Neural crest cell (in vitro differentiated cells): ENCODE data around the gene HDDC3. TPM values are rescaled to one million over a fixed set of nuclear protein-coding genes. Genes with fewer than 3 reads are reported as not detected.
A peak's percentile ranks its signal among the peaks of the same experiment; 100 is the strongest.

Source experiments
- DNase-seq: peaks from one replicate; pipeline ENCODE4 v3.0.0; 2021; ENCODE audit warnings: low read depth, mixed read lengths, low spot score
- H3K27ac Mint-ChIP-seq: one replicate; pipeline ENCODE4 v1.8.0; 2021; ENCODE audit warnings: mild to moderate bottlenecking, mixed read lengths; ENCODE audit not compliant: unreplicated experiment
- H3K27me3 Mint-ChIP-seq: 2 replicates; pipeline ENCODE4 v1.8.0; 2021; ENCODE audit warnings: low read depth, mild to moderate bottlenecking, mixed read lengths
- H3K36me3 Mint-ChIP-seq: 2 replicates; pipeline ENCODE4 v1.8.0; 2021; ENCODE audit warnings: low read depth, mild to moderate bottlenecking, mixed read lengths
- H3K4me1 Mint-ChIP-seq: 2 replicates; pipeline ENCODE4 v1.8.0; 2021; ENCODE audit warnings: mixed read lengths
- H3K4me3 Mint-ChIP-seq: one replicate; pipeline ENCODE4 v1.8.0; 2021; ENCODE audit warnings: mild to moderate bottlenecking, mixed read lengths
- H3K9me3 Mint-ChIP-seq: 2 replicates; pipeline ENCODE4 v1.8.0; 2021; ENCODE audit warnings: mixed read lengths
- CTCF ChIP-seq: fragments of 200-600 bp; sonication (generic); conservative IDR thresholded peaks from 2 replicates; pipeline ENCODE4 v1.5.0; 2021; ENCODE audit warnings: antibody characterized with exemption, mild to moderate bottlenecking
- long read RNA-seq: library from polyadenylated mRNA; unstranded; transcript quantifications from one replicate; pipeline ENCODE4 v2.0.0, GENCODE V29; 2020
- total RNA-seq: library from RNA; stranded (reverse); gene quantifications from 2 replicates; pipeline ENCODE4 v1.2.1, GENCODE V29; 2021

Gene HDDC3
- 15.7 and 16.7 TPM in 2 replicates for total RNA-seq
- long read RNA-seq, partial matches to known transcripts: 1 of 8 reads
- long read RNA-seq, other reads (novel, unspliced or antisense): 7 of 8 reads

GRCh38 chr15:90931828-90932659 is at the start of gene HDDC3:
Gene HDDC3, minus strand, starts transcription at chr15:90932549. Its CDS starts 9 bp downstream, at chr15:90932540.
- Mint-ChIP-seq H3K36me3 (no peaks in the 10 kb centered on the region), H3K4me3 (peak within 1 kb of the TSS; percentile 91), H3K27ac (peak within 1 kb of the TSS; percentile 81), H3K4me1 (peaks cover 32% of the 10 kb centered on the region), H3K27me3 (no peaks in the 10 kb centered on the region), H3K9me3 (no peaks in the 10 kb centered on the region)
- DNase-seq: peak; percentile 96
- peak; percentile 98 for TF ChIP-seq CTCF

GRCh38 chr15:90982135-90982534 is 49.8 kb upstream of the HDDC3 start:
- no peak for DNase-seq
- Mint-ChIP-seq H3K4me1 (no peaks in the 10 kb centered on the region), H3K27ac (no peak overlapping the region), H3K9me3 (no peaks in the 10 kb centered on the region), H3K4me3 (no peak overlapping the region), H3K27me3 (no peaks in the 10 kb centered on the region), H3K36me3 (peaks cover 19% of the 10 kb centered on the region)
- TF ChIP-seq CTCF: no peak

GRCh38 chr15:90981681-90982080 is 49.3 kb upstream of the HDDC3 start:
- Mint-ChIP-seq H3K36me3 (peaks cover 19% of the 10 kb centered on the region), H3K9me3 (no peaks in the 10 kb centered on the region), H3K27me3 (no peaks in the 10 kb centered on the region), H3K4me1 (no peaks in the 10 kb centered on the region), H3K27ac (no peak overlapping the region), H3K4me3 (no peak overlapping the region)
- TF ChIP-seq CTCF: no peak
- DNase-seq: no peak

GRCh38 chr15:90979582-90979981 is 47.2 kb upstream of the HDDC3 start:
- Mint-ChIP-seq H3K4me1 (no peaks in the 10 kb centered on the region), H3K4me3 (no peak overlapping the region), H3K36me3 (peaks cover 25% of the 10 kb centered on the region), H3K27me3 (no peaks in the 10 kb centered on the region), H3K27ac (no peak overlapping the region), H3K9me3 (no peaks in the 10 kb centered on the region)
- TF ChIP-seq CTCF: no peak
- DNase-seq: no peak

GRCh38 chr15:90974216-90974615 is 41.9 kb upstream of the HDDC3 start:
- no peak for TF ChIP-seq CTCF
- DNase-seq: no peak
- Mint-ChIP-seq H3K4me3 (no peak overlapping the region), H3K27me3 (no peaks in the 10 kb centered on the region), H3K4me1 (no peaks in the 10 kb centered on the region), H3K36me3 (peaks cover 32% of the 10 kb centered on the region), H3K27ac (no peak overlapping the region), H3K9me3 (no peaks in the 10 kb centered on the region)
